Measurements from ENCODE around the gene DZANK1.
"Not testable (repeated sequence)": the region's sequence is repeated elsewhere in the genome, so short reads cannot be mapped to it uniquely, and the experiment has no call there.

DZANK1 gene

DNA sequence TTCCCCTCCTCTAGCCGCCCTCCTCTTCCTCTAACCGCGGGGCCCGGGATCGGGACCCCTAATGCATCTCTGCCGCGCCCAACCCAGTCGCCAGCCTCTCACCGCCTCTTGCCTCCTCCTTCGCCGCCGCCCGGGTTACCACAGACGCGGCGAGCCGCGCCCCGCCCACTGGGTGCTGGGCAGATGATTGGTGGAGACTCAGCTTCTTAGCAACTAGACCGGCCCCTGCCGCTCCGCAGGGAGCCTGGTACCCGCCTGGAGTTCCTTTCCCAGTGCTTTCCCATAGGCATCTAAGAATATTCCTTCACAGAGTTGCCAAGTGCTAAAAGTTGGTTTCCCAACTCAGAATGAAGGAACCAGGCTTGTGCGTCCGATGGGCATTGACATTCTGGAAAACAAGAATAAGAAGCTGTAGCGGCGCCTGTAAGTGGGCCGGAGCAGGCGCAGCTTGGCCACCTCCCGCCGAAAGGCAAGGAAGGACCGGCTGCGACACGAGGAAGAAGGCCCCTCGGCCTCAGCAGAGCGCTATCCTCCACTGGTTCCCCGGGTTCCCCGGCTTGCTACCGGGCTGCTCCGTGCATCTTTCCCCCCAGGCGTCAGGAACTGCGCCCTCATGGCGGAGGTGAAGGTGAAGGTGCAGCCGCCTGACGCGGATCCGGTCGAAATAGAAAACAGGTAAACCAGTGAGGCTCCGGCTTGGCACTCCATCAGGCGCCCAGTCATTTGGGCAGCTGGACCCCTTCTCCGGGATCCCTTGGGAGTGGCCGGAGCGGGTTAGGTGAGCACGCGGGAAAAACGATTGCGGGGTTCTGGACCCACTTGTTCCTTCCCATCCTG is at the start of gene DZANK1, which contains the start of gene POLR3F:
Gene DZANK1, minus strand, starts transcription at position 137 of the 837 bp plus-strand sequence. CDS start 1,672 bp downstream, outside the sequence.
Gene POLR3F, plus strand, starts transcription at position 497 of the 837 bp plus-strand sequence. Its CDS starts 117 bp downstream, at position 614.
- Histone ChIP-seq H3K9me3 (ENCODE audit: low read length) (no peaks in the 10 kb centered on the region), H3K9ac (ENCODE audit: low read length) (peak within 1 kb of the TSS; percentile 77), H3K27me3 (ENCODE audit: control insufficient read depth in 1 of 2, insufficient read depth in 2 of 2, low read length in 2 of 2) (no peaks in the 10 kb centered on the region), H3K36me3 (ENCODE audit: insufficient read depth, low read length) (peaks cover 17% of the 10 kb centered on the region), H3K27ac (ENCODE audit: low read depth, low read length) (peak within 1 kb of the TSS; percentile 98), H3K4me3 (ENCODE audit: low read depth in 1 of 2, low read length in 2 of 2) (peak within 1 kb of the TSS; percentile 88 to 95), H3K4me1 (ENCODE audit: insufficient read depth, low read length) (no peaks in the 10 kb centered on the region)

DNA sequence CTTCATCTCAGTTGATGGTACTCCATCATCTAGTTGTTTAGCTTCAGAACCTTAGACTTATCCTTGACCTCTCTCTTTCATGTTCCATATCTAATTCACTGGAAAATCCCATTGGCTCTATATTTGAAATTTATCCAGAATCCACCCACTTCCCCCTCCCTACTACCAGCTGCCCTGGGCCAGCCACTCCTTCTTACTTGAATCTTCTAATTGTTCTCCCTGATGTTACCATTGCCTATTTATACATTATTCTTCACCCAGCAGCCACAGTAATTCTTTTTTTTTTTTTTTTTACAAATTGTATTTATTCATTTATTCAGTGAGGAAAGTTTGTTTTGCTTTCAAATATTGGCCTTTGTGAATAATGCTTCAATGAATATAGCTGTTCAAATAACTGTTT is 49.1 kb upstream of the DZANK1 start:
- no peaks in the 10 kb centered on the region for H3K4me1 ChIP-seq (ENCODE audit: insufficient read depth, low read length)
- no peak overlapping the region for H3K9ac ChIP-seq (ENCODE audit: low read length)
- peaks cover 16% of the 10 kb centered on the region for H3K36me3 ChIP-seq (ENCODE audit: insufficient read depth, low read length)
- H3K27ac ChIP-seq (ENCODE audit: low read depth, low read length) = no peak overlapping the region
- no peak overlapping the region for H3K4me3 ChIP-seq (ENCODE audit: low read depth in 1 of 2, low read length in 2 of 2)
- no peaks in the 10 kb centered on the region for H3K9me3 ChIP-seq (ENCODE audit: low read length)
- no peaks in the 10 kb centered on the region for H3K27me3 ChIP-seq (ENCODE audit: control insufficient read depth in 1 of 2, insufficient read depth in 2 of 2, low read length in 2 of 2)

DNA sequence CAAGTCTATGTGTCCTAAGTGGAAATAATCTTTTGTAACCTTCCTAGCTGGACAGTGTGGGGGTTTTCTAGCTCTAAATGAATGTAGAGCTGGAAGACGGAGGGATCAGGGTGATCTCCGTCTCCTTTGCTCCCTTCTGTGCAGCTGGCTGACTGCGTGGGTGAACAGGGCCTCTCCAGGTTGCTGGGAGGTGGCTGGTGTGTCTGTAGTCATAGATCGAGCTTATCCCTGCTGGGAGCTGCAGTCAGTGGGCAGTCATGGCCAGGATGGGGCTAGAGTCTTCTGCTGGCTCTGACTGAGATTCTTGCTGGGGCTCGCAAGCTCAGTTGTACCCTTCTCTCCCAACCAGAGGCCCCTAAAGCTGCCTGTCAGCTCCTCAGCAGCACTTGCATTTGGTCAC is 47.3 kb upstream of the DZANK1 start:
- peaks cover 21% of the 10 kb centered on the region for H3K36me3 ChIP-seq (ENCODE audit: insufficient read depth, low read length)
- no peak overlapping the region for H3K4me3 ChIP-seq (ENCODE audit: low read depth in 1 of 2, low read length in 2 of 2)
- no peak overlapping the region for H3K27ac ChIP-seq (ENCODE audit: low read depth, low read length)
- H3K4me1 ChIP-seq (ENCODE audit: insufficient read depth, low read length) = peaks cover 2% of the 10 kb centered on the region
- no peaks in the 10 kb centered on the region for H3K27me3 ChIP-seq (ENCODE audit: control insufficient read depth in 1 of 2, insufficient read depth in 2 of 2, low read length in 2 of 2)
- H3K9me3 ChIP-seq (ENCODE audit: low read length) = no peaks in the 10 kb centered on the region
- H3K9ac ChIP-seq (ENCODE audit: low read length) = no peak overlapping the region

DNA sequence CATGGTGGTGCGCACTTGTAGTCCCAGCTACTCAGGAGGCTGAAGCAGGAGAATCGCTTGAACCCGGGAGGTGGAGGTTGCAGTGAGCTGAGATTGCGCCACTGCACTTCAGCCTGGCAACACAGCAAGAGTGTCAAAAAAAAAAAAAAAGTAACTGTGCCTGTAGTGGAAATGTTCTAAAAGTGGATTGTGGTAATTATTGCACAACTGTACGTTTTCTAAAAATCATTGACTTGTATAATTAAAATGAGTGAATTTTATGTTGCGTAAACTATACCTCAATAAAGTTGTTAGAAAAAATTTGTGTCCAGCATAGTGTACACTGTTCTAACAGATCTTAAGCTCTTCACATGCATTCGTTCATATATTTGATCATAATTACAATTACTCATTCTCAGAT is 46.4 kb upstream of the DZANK1 start:
- Histone ChIP-seq H3K4me3 (ENCODE audit: low read depth in 1 of 2, low read length in 2 of 2) (no peak overlapping the region), H3K36me3 (ENCODE audit: insufficient read depth, low read length) (peaks cover 21% of the 10 kb centered on the region), H3K27ac (ENCODE audit: low read depth, low read length) (no peak overlapping the region), H3K9ac (ENCODE audit: low read length) (no peak overlapping the region), H3K9me3 (ENCODE audit: low read length) (no peaks in the 10 kb centered on the region), H3K4me1 (ENCODE audit: insufficient read depth, low read length) (peaks cover 10% of the 10 kb centered on the region), H3K27me3 (ENCODE audit: control insufficient read depth in 1 of 2, insufficient read depth in 2 of 2, low read length in 2 of 2) (no peaks in the 10 kb centered on the region)

DNA sequence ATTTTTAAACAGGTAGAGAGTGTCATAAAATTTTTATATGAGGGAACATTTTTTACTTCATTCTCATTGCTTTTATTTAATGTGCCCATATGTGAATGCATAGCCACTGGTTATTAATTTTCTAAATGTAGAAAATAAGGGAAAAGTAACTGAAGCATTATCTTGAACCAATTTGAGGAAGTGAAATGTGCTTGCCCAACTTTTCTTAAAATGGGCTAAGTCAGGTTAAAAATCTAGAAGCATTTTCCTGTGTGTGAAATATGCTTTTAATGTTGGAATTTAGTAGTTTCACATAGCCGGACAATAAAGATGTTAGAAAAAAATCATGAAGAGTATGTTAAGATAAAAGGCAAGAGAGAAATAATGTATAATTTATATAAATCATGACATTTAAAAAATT is 44.7 kb upstream of the DZANK1 start:
- no peak overlapping the region for H3K27ac ChIP-seq (ENCODE audit: low read depth, low read length)
- H3K36me3 ChIP-seq (ENCODE audit: insufficient read depth, low read length) = peaks cover 21% of the 10 kb centered on the region
- H3K9ac ChIP-seq (ENCODE audit: low read length) = no peak overlapping the region
- H3K4me3 ChIP-seq (ENCODE audit: low read depth in 1 of 2, low read length in 2 of 2) = no peak overlapping the region
- no peaks in the 10 kb centered on the region for H3K9me3 ChIP-seq (ENCODE audit: low read length)
- H3K27me3 ChIP-seq (ENCODE audit: control insufficient read depth in 1 of 2, insufficient read depth in 2 of 2, low read length in 2 of 2) = no peaks in the 10 kb centered on the region
- peaks cover 17% of the 10 kb centered on the region for H3K4me1 ChIP-seq (ENCODE audit: insufficient read depth, low read length)

DNA sequence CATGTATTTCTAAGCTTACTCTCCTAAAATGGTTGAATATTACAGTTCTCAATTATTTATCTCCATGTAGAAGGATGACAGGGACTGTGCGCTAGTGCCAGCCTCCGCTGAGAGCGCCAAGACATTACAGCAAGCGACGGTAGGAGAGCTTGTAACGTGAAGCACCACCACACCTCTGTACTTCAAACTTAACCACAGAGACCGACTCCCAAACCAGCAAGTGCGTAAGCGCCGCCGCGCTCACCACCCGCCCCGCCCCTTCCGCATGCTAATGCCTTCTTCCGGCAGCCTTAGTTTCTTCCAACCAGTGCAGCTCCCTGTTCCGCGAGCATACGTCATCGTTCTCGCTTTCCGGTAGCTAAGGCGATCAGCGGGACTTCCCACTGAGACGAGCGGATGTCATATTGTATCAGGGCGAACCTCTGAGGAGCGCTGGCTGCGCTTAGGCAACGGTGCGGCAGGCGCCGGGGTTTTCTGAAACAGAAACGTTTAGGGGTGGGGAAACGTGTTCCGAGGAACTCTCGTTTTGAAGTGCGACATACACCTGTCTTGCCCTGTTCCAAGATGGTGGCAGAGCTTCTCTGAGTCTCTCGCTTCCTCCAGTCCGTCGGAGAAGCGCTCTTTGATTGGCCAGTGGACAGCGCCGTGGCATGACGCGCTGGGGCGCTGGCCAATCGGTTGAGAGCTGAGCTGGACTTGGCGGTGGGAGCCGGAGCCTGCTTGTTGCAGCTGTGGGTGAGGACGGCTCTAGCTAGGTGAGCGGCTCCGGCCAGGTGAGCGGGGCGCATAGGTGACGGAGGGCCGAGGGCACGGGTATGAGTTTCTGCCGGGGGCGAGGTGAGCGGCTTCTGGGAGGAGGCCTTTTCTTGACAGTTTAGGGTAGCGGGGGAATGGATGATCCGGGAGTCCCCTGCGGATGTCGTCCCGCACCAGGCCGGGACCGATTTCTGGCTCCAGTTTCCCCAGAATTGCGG is 40.7 kb upstream of the DZANK1 start, which contains the start of gene SEC23B:
Gene SEC23B, plus strand, starts transcription at position 723 of the 974 bp plus-strand sequence. CDS start 2,896 bp downstream, outside the sequence.
- Histone ChIP-seq H3K27ac (ENCODE audit: low read depth, low read length) (peak within 1 kb of the TSS; percentile 80), H3K4me1 (ENCODE audit: insufficient read depth, low read length) (peaks cover 17% of the 10 kb centered on the region), H3K36me3 (ENCODE audit: insufficient read depth, low read length) (peaks cover 5% of the 10 kb centered on the region), H3K9me3 (ENCODE audit: low read length) (no peaks in the 10 kb centered on the region), H3K4me3 (ENCODE audit: low read depth in 1 of 2, low read length in 2 of 2) (peak within 1 kb of the TSS; percentile 81 to 94), H3K9ac (ENCODE audit: low read length) (peak within 1 kb of the TSS; percentile 73), H3K27me3 (ENCODE audit: control insufficient read depth in 1 of 2, insufficient read depth in 2 of 2, low read length in 2 of 2) (no peaks in the 10 kb centered on the region)

DNA sequence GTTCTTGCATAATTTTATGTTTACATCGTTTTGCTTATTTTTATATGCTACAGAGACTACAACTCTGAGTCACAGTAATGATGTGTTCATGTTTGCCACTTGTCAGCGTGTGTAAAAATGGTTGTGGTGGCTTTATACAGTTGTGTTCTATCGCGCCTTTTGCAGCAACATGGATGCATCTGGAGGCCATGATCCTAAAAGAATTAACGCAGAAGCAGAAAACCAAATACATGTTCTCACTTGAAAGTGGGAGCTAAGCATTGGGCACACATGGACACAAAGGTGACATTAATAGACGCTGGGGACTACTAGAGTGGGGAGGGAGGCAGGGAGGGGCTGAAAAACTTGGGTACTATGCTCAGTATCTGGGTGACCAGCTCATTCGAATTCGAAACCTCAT is 39.9 kb upstream of the DZANK1 start:
- H3K27ac ChIP-seq (ENCODE audit: low read depth, low read length) = peak overlapping the region; percentile 80
- no peaks in the 10 kb centered on the region for H3K27me3 ChIP-seq (ENCODE audit: control insufficient read depth in 1 of 2, insufficient read depth in 2 of 2, low read length in 2 of 2)
- peak overlapping the region; percentile 81 to 94 for H3K4me3 ChIP-seq (ENCODE audit: low read depth in 1 of 2, low read length in 2 of 2)
- H3K36me3 ChIP-seq (ENCODE audit: insufficient read depth, low read length) = peaks cover 5% of the 10 kb centered on the region
- peaks cover 17% of the 10 kb centered on the region for H3K4me1 ChIP-seq (ENCODE audit: insufficient read depth, low read length)
- peak overlapping the region; percentile 73 for H3K9ac ChIP-seq (ENCODE audit: low read length)
- H3K9me3 ChIP-seq (ENCODE audit: low read length) = no peaks in the 10 kb centered on the region

DNA sequence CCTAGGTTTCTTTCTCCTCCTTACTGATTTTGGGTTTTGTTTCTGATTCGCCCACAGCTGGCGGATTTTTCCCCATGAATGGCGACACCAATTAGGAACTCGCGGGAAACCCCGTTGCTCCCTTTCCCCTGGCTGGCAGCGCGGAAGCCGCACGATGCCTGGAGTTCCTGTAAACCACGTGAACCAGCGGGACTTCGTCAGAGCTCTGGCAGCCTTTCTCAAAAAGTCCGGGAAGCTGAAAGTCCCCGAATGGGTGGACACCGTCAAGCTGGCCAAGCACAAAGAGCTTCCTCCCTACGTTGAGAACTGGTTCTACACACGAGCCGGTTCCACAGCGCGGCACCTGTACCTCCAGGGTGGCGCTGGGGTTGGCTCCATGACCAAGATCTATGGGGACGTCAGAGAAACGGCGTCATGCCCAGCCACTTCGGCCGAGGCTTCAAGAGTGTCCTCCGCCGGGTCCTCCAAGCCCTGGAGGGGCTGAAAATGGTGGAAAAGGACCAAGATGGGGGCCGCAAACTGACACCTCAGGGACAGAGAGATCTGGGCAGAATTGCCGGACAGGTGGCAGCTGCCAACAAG is 37.7 kb upstream of the DZANK1 start:
- no peaks in the 10 kb centered on the region for H3K36me3 ChIP-seq (ENCODE audit: insufficient read depth, low read length)
- H3K4me1 ChIP-seq (ENCODE audit: insufficient read depth, low read length) = peaks cover 17% of the 10 kb centered on the region
- H3K27me3 ChIP-seq (ENCODE audit: control insufficient read depth in 1 of 2, insufficient read depth in 2 of 2, low read length in 2 of 2) = no peaks in the 10 kb centered on the region
- no peak overlapping the region for H3K27ac ChIP-seq (ENCODE audit: low read depth, low read length)
- H3K4me3 ChIP-seq (ENCODE audit: low read depth in 1 of 2, low read length in 2 of 2) = no peak overlapping the region
- no peak overlapping the region for H3K9ac ChIP-seq (ENCODE audit: low read length)
- no peaks in the 10 kb centered on the region for H3K9me3 ChIP-seq (ENCODE audit: low read length)

DNA sequence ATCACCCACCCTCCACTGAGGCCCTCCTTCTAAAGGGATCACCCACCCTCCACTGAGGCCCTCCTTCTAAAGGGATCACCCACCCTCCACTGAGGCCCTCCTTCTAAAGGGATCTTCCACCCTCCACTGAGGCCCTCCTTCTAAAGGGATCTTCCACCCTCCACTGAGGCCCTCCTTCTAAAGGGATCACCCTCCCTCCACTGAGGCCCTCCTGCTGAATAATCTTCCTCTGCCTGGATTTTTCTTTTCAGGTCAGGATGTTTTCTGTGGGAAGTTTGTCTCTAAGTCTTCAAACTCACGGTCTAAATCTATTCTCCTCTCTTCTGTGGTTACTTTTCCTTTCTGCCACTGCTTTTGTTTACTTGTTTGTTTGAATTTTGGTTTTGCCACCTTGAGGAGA is 34.8 kb upstream of the DZANK1 start:
- not testable (repeated sequence) for H3K27me3 ChIP-seq (ENCODE audit: control insufficient read depth in 1 of 2, insufficient read depth in 2 of 2, low read length in 2 of 2); H3K9me3 ChIP-seq (ENCODE audit: low read length); H3K27ac ChIP-seq (ENCODE audit: low read depth, low read length); H3K4me3 ChIP-seq (ENCODE audit: low read depth in 1 of 2, low read length in 2 of 2); H3K9ac ChIP-seq (ENCODE audit: low read length); H3K4me1 ChIP-seq (ENCODE audit: insufficient read depth, low read length); H3K36me3 ChIP-seq (ENCODE audit: insufficient read depth, low read length)

DNA sequence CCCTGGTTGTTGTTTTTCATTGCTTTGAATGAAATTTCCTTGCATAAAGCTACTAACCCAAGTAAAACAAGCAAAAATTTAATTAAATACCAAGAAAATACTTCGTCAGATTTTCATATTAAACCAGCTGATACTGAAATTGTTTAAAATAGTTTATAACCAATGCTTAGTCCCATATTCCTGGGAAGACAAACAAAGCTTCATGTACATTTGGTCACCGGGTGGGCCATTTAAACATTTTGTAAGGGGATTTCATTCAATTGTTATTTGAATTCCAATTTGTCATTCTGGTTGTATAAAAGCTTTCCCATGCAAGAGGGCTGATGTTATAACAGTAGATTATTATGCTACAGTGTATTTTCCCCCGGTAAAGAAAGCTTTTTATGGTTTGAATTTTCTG is 30.8 kb upstream of the DZANK1 start:
- H3K27ac ChIP-seq (ENCODE audit: low read depth, low read length) = peak overlapping the region; percentile 10
- peaks cover 9% of the 10 kb centered on the region for H3K36me3 ChIP-seq (ENCODE audit: insufficient read depth, low read length)
- H3K9ac ChIP-seq (ENCODE audit: low read length) = no peak overlapping the region
- H3K9me3 ChIP-seq (ENCODE audit: low read length) = no peaks in the 10 kb centered on the region
- H3K27me3 ChIP-seq (ENCODE audit: control insufficient read depth in 1 of 2, insufficient read depth in 2 of 2, low read length in 2 of 2) = no peaks in the 10 kb centered on the region
- H3K4me1 ChIP-seq (ENCODE audit: insufficient read depth, low read length) = peaks cover 10% of the 10 kb centered on the region
- H3K4me3 ChIP-seq (ENCODE audit: low read depth in 1 of 2, low read length in 2 of 2) = peak overlapping the region in 1 of 2 donors; percentile 73

Data from muscle layer of colon (tissue), 2 donors.